BE2C (cell line): Measurements from ENCODE around the gene POLR3E.

Experiments used
- DNase-seq: peaks from one replicate; pipeline ENCODE4 v3.0.0-alpha.2; 2020
- H3K27me3 ChIP-seq: fragments of 250-450 bp; sonication (Bioruptor Pico); 2 replicates; pipeline ENCODE4 v1.5.1; 2020; ENCODE audit warnings: mild to moderate bottlenecking
- H3K36me3 ChIP-seq: fragments of 250-450 bp; sonication (Bioruptor Pico); 2 replicates; pipeline ENCODE4 v1.5.1; 2020; ENCODE audit warnings: mild to moderate bottlenecking
- H3K4me1 ChIP-seq: fragments of 250-450 bp; sonication (Bioruptor Pico); 2 replicates; pipeline ENCODE4 v1.5.1; 2020
- H3K4me3 ChIP-seq: 2 replicates; pipeline ENCODE4 v1.5.1; 2011; ENCODE audit warnings: low read depth, low read length
- H3K9me3 ChIP-seq: fragments of 250-450 bp; sonication (Bioruptor Pico); 2 replicates; pipeline ENCODE4 v1.5.1; 2020
- TF ChIP-seq, protein P1 (sequence below): IDR thresholded peaks from 2 replicates; pipeline ENCODE4 v1.5.1; 2012; ENCODE audit warnings: mild to moderate bottlenecking, low read depth, low read length

POLR3E gene

DNA sequence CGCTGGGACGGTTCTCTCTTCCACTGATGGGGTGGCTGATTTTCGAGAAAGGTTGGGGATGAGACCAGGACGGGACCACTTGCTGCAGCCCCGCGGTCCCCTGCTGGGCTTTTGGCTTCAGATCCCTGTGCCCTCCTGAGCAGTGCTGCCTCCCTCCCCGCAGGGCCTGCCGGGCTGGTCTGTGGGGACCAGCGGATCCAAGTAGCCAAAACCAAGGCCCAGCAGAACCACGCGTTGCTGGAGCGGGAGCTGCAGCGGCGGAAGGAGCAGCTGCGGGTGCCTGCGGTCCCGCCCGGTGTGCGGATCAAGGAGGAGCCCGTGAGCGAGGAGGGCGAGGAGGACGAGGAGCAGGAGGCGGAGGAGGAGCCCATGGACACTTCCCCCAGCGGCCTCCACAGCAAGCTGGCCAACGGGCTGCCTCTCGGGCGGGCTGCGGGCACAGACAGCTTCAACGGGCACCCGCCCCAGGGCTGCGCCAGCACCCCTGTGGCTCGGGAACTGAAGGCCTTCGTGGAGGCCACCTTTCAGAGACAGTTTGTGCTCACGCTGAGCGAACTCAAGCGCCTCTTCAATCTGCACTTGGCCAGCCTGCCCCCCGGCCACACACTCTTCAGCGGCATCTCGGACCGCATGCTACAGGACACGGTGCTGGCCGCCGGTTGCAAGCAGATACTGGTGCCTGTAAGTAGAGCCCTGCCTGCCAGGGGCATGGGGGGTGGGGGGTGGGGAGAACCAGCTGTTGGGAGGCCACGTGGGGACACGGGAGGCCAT, 28.6 kb downstream of the POLR3E start:
- peaks cover 46% of the 10 kb centered on the region for H3K36me3 ChIP-seq
- H3K9me3 ChIP-seq = no peaks in the 10 kb centered on the region
- no peaks in the 10 kb centered on the region for H3K4me1 ChIP-seq
- H3K4me3 ChIP-seq = no peak overlapping the region
- H3K27me3 ChIP-seq = no peaks in the 10 kb centered on the region
- DNase-seq = no peak
- TF ChIP-seq, protein P1, sequence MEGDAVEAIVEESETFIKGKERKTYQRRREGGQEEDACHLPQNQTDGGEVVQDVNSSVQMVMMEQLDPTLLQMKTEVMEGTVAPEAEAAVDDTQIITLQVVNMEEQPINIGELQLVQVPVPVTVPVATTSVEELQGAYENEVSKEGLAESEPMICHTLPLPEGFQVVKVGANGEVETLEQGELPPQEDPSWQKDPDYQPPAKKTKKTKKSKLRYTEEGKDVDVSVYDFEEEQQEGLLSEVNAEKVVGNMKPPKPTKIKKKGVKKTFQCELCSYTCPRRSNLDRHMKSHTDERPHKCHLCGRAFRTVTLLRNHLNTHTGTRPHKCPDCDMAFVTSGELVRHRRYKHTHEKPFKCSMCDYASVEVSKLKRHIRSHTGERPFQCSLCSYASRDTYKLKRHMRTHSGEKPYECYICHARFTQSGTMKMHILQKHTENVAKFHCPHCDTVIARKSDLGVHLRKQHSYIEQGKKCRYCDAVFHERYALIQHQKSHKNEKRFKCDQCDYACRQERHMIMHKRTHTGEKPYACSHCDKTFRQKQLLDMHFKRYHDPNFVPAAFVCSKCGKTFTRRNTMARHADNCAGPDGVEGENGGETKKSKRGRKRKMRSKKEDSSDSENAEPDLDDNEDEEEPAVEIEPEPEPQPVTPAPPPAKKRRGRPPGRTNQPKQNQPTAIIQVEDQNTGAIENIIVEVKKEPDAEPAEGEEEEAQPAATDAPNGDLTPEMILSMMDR = no peak

DNA sequence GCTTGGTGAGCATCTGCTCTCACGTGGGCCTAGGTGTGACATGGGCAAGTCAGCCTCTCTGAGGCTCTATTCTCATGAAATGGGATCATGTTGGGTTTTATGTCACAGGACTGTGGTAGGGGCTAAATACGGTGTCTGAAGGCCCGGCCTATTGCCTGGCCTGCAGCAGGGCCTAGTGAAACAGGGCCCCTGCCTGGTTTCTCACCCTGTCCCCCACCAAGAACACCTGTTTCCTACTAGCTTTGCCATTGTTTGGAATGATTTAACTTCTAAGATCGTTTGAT, 29.1 kb downstream of the POLR3E start:
- no peaks in the 10 kb centered on the region for H3K27me3 ChIP-seq
- TF ChIP-seq, protein P1 = no peak
- no peak overlapping the region for H3K4me3 ChIP-seq
- H3K36me3 ChIP-seq = peaks cover 47% of the 10 kb centered on the region
- H3K9me3 ChIP-seq = no peaks in the 10 kb centered on the region
- DNase-seq = no peak
- H3K4me1 ChIP-seq = no peaks in the 10 kb centered on the region

DNA sequence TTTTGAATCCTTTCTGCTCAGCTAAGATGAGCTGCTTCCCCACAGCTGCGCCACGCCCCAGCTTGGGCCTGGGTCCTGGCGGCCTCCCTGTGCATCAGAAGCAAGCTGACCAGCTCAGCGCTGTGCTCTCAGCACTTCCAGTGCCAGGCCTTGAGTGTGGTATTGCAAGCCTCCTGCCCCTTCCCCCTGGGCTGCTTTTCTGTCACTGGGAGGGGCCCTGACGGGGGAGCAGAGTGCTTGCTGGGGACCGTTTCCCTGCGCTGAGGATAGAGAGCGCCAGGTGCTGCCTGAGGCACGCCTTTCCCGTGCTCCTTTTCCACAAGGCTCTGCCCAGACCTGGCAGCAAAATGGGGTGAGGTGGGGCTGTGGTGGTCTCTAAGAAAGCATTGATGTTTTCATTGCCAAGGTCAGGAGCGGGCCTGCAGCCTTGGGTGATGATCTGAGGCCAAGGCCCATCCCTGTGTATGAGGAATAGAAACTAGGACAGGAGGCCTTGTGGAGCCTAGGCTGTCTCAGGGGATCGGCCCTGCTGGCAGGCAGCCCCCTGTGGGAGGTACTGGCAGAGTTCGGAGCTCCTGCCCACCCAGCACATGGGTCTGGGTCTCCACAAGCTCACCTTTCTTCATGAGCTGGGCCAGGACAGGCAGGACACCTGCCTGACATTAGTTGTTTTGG, 29.7 kb downstream of the POLR3E start:
- DNase-seq = no peak
- Histone ChIP-seq H3K9me3 (no peaks in the 10 kb centered on the region), H3K36me3 (peaks cover 48% of the 10 kb centered on the region), H3K4me3 (no peak overlapping the region), H3K27me3 (no peaks in the 10 kb centered on the region), H3K4me1 (no peaks in the 10 kb centered on the region)
- TF ChIP-seq, protein P1 = no peak

DNA sequence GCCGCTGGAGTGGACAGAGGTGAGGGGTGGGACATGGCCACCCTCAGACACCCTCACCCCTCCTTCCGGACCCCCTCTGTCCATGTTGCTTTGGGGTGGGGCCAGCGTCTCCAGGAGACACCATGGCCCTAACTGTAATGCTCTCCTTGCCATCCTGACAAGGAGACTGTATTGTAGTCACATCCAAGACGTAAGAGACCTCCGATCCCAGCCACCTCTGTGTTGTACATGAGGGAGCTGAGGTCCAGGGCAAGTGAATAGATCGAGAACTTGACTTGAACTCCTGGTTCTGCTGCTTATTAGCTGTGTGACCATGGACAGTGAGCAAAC, 30.2 kb downstream of the POLR3E start:
- H3K36me3 ChIP-seq = peaks cover 50% of the 10 kb centered on the region
- TF ChIP-seq, protein P1 = no peak
- no peaks in the 10 kb centered on the region for H3K4me1 ChIP-seq
- no peak for DNase-seq
- no peaks in the 10 kb centered on the region for H3K27me3 ChIP-seq
- H3K9me3 ChIP-seq = no peaks in the 10 kb centered on the region
- H3K4me3 ChIP-seq = no peak overlapping the region

DNA sequence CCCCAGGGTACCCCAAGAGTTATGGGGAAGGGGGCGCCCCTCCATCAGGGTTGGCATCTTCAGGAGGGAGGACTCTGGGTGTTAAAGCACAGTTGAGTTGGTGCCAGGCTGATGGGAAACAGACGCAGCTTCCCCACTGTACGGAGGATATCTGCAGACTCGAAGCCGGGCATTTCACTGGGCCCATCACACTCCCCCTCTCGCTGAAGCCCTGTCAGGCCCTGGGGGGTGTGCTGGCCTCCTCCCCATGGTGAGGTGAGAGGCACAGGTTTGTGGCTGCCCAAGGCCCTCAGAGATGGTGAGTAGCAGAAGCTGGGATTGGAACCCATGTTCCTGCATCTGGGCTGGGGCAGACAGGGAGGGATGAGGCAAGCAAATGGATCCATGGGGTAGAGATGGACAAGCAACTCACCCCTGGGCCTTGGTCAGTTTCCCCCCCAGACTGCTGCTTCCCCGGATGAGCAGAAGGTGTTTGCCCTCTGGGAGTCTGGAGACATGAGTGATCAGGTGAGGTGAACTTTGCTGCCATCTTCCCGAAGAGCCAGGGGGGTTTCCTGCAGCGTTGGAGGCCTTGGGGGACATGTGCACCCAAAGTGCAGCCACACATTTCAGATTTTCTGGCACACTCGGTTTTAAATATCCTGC, 31.0 kb downstream of the POLR3E start:
- Histone ChIP-seq H3K4me1 (no peaks in the 10 kb centered on the region), H3K9me3 (no peaks in the 10 kb centered on the region), H3K36me3 (peaks cover 51% of the 10 kb centered on the region), H3K27me3 (no peaks in the 10 kb centered on the region), H3K4me3 (no peak overlapping the region)
- DNase-seq = no peak
- TF ChIP-seq, protein P1 = no peak

DNA sequence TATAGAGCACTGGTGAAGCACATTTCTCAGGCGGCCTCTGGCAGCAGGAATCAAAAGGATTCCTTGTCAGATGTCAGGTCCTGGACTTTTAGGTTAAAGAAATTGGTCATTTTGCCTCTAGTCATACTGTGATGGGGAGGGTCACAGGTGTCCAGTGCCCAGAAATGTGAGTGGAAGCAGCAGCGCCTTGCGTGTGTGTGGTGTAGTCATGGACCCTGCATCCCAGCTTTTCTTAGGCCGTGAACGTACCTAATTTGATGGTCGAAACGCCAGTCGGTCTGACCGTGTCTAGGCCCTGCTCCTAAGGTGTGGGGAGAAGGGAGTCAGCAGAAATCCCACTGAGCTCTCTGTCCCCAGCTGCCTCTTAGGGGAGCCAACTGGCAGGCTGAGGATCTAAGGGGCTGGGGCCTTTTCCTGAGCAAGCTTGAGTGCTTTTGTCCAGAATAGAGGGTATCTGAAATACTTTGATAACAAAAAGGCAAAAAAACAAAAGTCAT, 32.0 kb downstream of the POLR3E start:
- H3K9me3 ChIP-seq = no peaks in the 10 kb centered on the region
- H3K4me3 ChIP-seq = no peak overlapping the region
- H3K27me3 ChIP-seq = no peaks in the 10 kb centered on the region
- no peak for DNase-seq
- no peaks in the 10 kb centered on the region for H3K4me1 ChIP-seq
- H3K36me3 ChIP-seq = peaks cover 58% of the 10 kb centered on the region
- TF ChIP-seq, protein P1 = no peak
